HL-60 (cell line): ENCODE data around the gene UBE2J1.

ENCODE experiments used
- CTCF ChIP-seq: IDR thresholded peaks from one replicate; pipeline ENCODE4 v1.5.1; 2011; ENCODE audit warnings: low read length, control low read depth, inconsistent platforms; ENCODE audit not compliant: insufficient read depth
- POLR2AphosphoS5 ChIP-seq: IDR thresholded peaks from 2 replicates; pipeline ENCODE4 v1.6.1; 2012; ENCODE audit warnings: low read depth
- REST ChIP-seq: IDR thresholded peaks from 2 replicates; pipeline ENCODE4 v1.6.1; 2012; ENCODE audit warnings: low read depth; ENCODE audit not compliant: insufficient replicate concordance
- SPI1 ChIP-seq: IDR thresholded peaks from 2 replicates; pipeline ENCODE4 v1.6.1; 2012; ENCODE audit warnings: low read depth, mild to moderate bottlenecking, borderline replicate concordance

GRCh38 chr6:89299466-89299850 lies 53.1 kb downstream of the UBE2J1 start:
- TF ChIP-seq CTCF (no peak), POLR2AphosphoS5 (no peak), REST (no peak), SPI1 (no peak)
